NT2/D1 (cell line): ENCODE data around the gene DOCK9.

ENCODE experiments used
- YY1 ChIP-seq: IDR thresholded peaks from 2 replicates; pipeline ENCODE4 v1.6.1; 2011; ENCODE audit not compliant: insufficient read length, insufficient read depth
- ZNF274 ChIP-seq: IDR thresholded peaks from 2 replicates; pipeline ENCODE4 v1.6.1; 2011; ENCODE audit warnings: mild to moderate bottlenecking, low read depth, low read length

- TF ChIP-seq ZNF274: no peak
- TF ChIP-seq YY1: no peak
Observed at GRCh38 chr13:98821372-98822224, 156.3 kb downstream of the DOCK9 start.
